Left hindlimb (tissue), 1 donor: ENCODE results near the gene MYO5C.
"Not testable (repeated sequence)": the region's sequence is repeated elsewhere in the genome, so short reads cannot be mapped to it uniquely, and the experiment has no call there.

Experiments used
- DNase-seq: peaks from one replicate; pipeline ENCODE4 v3.0.0-alpha.2; 2018

MYO5C gene

DNA sequence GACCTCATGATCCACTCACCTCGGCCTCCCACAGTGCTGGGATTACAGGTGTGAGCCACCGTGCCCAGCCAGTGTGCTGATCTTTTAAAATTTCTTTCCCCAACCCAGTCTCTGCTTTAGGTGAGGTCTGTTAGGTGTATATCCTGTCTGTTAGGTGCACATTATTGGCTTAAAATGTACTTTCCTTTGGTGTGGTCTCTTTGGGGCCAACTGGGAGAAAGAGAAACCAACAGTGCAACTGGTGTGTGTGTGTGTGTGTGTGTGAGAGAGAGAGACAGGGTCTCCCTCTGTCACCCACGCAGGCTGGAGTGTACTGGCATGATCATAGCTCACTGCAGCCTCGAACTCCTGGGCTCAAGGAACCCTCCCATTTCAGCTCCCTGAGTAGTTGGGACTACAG is 54.1 kb downstream of the MYO5C start:
- DNase-seq = no peak

DNA sequence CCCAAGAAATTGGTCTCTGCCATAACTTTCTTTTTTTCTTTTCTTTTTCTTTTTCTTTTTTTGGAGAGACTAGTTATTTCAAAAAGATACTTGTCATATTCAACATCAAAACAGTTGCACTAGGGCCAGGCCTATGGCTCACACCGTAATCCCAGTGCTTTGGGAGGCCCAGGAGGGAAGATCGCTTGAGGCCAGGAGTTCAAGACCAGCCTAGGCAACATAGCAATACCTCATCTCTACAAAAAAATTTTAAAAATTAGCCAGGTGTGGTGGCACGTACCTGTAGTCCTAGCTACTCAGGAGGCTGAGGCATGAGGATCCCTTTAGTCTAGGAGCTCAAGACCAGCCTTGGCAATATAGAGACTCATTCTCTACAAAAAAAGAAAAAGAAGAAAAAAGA is 55.4 kb downstream of the MYO5C start:
- no peak for DNase-seq

DNA sequence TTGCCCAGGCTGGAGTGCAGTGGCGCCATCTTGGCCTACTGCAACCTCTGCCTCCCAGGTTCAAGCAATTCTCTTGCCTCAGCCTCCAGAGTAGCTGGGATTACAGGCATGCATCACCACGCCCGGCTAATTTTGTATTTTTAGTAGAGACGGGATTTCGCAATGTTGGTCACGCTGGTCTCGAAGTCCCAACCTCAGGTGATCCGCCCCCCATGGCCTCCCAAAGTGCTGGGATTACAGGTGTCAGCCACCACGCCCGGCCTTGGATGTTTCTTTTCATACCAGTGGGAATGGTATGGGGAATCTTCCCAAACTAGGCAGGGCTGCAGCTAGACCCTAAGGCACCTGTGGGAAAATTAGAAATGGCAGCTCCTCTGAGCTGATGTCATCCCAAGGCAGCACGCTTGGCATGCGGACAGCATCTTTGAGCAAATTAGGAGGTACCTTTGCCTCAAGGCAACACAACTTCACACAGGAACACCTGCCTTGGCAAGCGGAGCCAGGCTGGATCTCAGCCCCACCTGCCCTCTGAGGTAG is 56.5 kb downstream of the MYO5C start:
- DNase-seq = not testable (repeated sequence)

DNA sequence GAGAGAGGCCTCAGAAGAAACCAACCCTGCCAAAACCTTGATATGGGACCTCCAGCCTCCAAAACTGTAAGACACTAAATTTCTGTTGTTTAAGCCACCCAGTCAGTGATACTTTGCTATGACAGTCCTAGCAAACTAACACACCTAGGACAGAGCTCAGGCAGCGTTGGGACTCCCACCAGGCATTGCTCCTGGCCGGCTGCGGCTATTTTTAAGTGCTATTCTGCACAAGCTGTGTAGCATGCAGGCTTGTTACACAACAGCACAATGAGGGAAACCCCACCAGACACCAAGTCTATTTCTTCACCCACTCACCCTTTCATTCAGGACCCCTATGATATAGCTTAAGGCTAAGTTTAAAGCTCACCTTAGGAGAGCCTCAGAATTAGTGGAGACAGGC is 57.5 kb downstream of the MYO5C start:
- no peak for DNase-seq

DNA sequence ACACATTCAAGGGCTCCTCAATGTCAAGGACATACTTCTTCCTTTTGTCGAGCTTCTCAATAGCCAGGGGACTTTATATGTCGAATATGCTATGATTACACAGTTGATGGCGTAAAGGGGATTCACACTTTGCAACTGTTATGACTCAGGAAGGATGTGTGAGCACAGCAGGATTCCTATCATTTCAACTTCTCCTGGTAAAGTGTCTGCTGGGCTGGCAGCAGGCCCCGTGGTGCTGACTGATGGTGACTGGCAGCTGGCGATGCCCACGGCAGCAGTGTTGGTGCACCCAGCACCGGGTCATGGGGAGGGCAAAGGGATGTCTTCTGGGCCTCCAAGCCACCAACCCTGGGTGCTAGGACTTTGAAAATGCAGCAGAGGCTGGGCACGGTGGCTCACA is 59.6 kb downstream of the MYO5C start:
- no peak for DNase-seq

DNA sequence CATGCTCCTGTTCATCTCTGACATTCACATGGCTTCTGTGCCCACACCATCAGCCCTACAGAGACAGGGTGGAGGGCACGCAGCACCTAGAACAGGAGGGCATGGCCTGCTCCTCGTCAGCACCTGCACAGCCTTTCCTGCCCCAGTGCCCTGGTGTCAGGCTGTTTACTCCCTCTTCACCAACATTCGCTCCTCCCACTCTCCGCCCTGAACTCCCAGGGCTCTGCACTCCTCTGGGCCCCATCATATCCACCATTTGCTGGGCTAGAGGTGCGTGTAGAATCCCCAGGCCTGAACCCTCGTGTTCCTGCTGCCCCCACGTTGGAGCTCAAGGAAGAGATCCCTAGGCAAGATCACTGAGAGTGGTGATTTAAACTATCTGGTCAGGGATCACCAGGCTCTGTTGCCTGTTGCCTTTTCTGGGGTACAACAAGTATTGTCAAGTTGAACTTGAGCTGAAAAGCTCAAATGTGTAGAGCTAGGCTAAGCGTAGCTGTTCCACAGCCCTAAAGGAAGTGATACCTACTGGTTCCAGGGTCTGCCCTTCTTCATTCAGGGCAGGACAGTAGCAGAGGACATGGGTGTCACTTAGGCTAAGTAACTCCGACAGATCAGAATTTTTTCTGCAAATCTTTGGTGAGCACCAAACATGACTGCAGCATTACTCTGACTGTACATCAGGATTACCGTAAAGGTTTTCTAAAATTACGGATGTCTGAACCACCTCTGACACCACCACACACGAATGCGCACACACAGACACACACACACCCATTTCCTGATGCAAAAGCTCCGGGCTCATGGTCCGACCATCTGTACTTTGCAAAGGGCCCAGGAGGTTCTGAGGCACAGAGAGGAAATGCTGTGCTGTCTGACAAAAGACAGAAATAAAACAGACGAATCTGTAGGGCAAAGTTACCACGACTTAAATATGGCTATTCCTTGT is 60.7 kb downstream of the MYO5C start:
- DNase-seq = no peak

DNA sequence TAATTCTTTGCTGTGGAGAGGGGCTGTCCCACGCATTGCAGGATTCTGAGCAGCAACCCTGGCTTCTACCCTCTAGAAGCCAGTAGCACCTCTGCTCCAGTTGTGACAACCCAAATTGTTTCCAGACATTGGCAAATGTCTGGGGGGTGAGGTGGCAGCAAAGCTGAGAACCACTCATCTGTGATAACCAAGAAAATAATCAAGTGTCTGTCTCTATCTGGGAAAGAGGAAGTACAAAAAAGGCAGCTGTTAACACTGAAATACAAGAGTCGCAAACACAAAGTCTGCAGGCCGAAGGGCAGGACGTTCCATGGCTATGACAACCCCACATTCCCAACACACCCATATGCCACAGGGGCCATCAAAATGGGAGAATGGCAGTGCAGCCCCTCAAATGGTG is 62.2 kb downstream of the MYO5C start:
- no peak for DNase-seq

DNA sequence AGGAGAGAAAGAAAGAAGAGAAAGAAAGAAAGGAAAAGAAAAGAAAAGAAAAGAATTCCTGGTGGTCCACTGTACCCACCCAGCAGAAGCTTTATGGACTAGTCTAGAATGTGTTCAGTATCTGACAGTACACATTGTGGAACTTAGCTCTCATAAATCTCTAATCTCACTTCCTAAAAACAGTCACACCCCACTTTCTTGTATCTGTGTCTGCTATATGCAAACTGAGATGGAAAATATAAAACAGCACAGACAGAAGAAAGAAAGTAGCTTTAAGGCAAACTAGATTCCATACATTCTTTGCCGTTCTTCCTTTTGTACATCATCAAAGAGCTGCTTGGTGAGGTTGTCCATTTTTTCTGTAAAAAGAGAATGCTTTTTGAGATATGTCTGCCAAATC is 63.3 kb downstream of the MYO5C start:
- DNase-seq = no peak

DNA sequence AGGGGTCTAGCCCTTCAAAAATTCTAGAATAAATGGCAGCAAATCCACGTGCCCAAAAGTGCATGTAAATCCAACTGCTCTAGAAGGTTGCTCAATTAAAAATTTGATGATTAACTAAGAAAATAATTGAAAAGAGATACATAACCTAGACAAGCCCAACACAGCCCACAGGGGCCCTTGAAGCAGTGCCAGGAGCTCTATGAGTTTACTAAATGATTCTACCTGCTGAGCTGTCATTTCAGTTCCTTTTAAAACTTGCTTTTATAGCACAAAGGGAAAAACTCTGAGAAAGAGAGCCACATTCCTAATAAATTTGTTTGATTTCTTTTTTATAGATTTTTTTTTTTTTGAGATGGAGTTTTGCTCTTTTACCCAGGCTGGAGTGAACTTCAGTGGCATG is 65.5 kb downstream of the MYO5C start:
- DNase-seq = no peak

DNA sequence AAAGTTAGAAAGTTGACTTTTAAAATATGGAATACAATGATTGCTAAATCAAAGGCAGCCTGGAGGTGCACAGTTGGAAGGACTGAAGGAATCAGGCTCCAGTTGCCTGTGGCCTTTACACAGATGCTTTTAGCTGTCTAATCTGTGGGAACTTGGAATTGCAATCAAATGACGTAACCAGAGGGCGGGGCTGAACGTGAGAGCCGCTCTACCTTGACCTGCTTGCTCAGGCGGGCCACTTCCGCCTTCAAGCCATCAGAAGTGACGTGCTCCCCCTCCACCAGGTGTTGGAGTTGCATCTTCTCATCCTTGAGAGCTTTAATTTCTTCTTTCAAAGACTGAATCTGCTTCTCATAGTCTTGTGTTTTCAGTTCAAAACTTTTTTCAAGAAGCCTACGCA is 66.7 kb downstream of the MYO5C start:
- DNase-seq = no peak

DNA sequence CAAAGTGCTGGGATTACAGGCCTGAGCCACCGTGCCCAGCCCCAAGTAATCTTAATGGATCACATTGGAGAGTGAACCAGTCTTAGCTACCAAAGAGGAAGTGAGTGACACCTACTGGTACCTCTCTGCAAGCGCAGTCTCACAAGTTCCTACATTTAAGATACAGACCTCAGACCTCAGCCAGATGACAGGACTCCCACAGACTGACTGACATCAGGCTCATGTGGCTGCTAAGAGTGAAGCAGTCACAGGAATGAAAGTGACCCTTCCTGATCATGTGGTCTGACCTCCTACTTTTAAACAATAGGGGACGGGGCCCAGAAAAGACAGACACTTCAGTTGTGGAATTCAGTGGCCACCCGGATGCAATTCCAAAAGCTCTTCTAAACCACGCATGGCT is 68.1 kb downstream of the MYO5C start:
- DNase-seq = peak; percentile 64

DNA sequence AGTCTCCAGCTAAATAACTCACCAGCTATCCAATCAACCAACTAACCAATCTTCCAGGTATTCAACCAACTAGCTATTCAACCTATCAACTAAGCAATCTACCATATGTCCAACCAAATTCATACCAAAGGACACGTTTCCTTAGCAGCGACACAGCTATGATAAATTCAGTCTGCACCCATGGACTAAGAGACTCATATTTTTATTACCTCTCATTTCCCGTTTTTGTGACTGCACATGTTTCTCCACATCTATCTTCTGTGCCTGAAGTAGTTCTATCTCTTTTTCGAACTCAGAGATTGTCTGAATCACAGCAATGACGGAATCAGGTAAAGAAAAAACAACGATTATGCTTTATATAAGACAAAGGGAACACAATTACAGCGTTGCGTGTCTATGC is 70.4 kb downstream of the MYO5C start:
- DNase-seq = no peak

DNA sequence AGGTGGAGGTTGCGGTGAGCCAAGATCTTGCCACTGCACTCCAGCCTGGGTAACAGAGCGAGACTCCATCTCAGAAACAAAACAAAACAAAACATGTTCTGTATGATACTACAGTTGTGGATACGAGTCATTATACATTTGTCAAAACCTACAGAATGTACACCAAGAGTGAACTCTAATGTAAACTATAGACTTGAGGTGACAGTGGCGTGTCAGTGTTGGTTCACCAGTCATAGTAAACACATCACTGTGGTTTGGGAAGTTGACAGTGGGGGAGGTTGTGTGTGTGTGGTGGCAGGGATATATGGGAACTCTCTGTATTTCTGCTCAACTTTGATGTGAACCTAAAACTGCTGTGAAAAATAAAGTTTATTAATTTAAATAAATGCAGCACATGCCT is 71.4 kb downstream of the MYO5C start:
- no peak for DNase-seq

DNA sequence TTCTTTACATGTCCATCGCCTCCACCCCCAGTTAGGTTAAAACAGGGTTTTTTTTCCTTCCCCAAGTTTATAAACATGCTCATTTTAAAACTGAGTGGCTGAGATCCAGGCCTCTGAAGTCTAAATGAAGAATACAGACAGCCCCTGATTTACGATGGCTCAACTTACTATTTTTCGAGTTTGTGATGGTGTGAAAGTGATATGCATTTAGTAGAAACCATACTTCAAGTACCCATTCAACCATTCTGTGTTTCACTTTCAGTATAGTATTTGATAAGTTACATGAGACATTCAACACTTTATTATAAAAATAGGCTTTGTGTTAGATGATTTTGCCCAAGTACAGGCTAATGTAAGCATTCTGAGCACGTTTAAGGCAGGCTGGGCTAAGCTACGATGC is 73.9 kb downstream of the MYO5C start:
- DNase-seq = no peak

DNA sequence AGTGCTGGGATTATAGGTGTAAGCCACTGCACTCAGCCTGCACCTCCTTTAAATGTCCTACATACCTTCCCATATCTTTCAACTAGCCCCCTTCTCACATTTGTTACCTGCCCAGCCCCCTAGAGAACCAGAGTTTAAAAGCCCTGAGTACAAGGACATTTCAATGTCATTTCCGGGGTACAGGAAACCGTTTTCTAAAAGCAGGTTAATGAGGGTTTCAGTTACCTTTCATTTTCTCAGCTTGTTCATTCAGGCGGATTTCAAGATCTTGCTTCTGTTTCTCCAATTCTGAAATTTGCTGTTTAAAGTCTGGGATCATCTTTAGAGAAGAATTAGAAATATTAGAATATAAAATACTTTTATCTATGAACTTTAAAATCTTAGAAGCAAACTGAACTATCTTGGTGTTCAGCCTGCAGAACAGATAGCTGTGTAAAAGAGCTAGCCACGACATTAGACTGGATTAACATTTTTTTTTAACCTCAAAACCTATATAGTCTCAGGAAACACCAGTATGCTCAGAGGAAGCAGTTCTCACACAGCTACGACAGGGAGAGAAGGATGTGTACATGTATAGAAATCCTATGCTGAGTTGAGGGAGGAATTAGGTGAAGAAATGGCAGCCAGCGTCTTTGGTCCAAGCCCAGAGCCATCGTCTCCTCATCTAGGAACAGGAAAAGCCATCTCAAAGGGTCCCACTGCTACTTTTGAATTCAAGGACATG is 74.5 kb downstream of the MYO5C start:
- no peak for DNase-seq

DNA sequence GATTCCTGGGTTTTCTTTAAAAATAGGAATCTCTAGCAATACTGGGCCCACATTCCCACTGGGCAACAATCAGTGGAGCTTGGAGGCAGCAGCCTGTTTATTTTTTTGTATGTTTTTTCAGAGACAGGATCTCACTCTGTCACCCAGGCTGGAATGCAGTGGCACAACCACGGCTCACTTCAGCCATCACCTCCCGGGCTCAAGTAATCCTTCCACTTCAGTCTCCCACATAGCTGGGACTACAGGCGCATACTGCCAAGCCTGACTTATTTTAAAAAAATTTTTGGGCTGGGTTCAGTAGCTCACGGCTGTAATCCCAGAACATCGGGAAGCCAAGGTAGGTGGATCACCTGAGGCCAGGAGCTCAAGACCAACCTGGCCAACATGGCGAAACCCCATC is 75.4 kb downstream of the MYO5C start:
- no peak for DNase-seq

DNA sequence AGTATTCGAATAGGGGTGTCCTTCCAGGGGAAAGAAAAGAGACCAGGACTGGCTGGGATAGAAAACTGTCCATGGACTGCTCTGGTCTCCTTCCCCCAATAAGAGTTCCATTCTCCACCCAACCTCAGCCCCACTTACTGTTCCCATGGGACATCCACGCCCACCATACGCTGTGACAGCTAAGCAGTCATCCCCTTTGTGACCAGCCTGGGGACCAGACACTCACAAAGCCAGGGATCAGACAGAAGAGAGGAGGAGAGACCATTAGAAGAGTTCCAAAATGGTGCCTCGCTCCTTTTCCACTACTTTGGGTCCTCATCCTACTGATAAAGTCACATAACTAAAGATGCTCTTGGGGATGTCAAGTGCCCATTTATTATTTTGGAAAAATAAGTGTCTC is 76.8 kb downstream of the MYO5C start:
- DNase-seq = no peak

DNA sequence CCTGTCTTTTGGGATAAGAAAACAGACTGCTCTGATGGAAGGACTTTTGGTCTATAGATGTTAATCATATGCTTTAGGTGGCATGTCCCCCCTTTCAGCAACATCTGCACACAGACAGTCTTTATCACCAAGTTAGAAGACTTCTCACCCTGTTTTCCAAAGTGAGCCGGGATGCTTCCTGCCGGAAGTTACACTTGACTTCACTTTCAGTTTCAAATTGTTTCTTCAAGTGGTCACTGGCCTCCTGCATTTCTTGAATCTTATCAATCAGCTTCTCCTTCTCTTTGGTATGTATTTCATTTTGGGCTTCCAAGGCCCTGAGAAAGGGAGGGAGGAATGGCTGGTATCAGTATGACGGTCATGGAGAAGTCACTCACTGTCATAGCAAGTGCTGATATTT is 77.2 kb downstream of the MYO5C start:
- no peak for DNase-seq

DNA sequence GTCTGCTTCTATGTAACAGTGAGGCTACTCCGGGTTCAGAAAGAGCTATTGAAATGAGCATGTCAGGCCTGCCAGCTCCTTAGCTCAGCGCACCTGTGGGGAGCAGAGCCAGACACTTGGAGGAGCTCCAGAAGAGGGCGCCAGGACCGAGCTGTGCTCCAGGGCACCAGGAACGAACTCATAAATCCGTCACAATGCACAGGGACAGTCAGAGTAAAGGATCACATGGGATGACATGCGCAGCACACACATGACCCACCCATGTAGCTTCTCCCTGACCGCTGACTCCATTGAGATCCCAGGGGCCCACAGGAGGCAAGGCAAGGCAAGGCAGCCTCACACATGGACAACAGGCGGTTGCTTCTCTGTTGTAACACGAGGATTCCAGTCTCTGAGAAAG is 78.4 kb downstream of the MYO5C start:
- DNase-seq = no peak

DNA sequence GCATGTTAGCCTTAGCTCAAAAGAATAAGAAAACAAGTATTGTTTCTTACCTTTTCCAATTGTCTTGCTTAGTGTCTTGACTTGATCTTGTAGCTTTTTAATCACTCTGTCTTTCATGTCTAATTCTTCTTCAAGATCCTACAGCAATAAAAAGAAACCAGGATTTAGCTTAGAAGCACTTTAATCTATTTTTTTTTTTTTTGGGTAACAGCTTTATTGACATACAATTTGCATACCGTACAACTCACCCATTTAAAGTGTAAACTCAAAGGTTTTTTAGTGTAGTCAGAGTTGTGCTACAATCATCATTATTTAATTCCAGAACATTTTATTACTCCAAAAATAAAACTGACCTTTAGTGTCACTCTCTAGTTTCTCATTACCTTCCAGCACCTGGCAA is 81.1 kb downstream of the MYO5C start:
- no peak for DNase-seq

DNA sequence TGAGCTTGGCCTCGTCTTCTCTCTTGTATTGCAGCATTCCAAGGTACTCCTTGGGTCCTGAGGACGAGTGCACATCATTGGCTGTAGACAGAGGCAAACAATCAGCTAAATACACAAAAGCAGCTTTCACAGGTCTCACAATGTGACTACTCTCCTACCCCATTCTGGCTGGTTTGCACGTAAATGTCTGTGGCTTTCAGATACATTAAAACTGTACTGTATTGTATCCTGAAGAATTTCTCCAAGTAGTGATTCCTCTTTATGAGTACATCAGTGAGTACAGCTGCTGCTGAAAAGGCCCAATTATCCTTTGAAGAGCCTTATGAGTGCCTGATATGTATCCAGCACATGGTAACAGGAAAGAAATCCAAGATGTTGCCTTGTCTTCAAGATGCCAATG is 82.4 kb downstream of the MYO5C start:
- DNase-seq = no peak

DNA sequence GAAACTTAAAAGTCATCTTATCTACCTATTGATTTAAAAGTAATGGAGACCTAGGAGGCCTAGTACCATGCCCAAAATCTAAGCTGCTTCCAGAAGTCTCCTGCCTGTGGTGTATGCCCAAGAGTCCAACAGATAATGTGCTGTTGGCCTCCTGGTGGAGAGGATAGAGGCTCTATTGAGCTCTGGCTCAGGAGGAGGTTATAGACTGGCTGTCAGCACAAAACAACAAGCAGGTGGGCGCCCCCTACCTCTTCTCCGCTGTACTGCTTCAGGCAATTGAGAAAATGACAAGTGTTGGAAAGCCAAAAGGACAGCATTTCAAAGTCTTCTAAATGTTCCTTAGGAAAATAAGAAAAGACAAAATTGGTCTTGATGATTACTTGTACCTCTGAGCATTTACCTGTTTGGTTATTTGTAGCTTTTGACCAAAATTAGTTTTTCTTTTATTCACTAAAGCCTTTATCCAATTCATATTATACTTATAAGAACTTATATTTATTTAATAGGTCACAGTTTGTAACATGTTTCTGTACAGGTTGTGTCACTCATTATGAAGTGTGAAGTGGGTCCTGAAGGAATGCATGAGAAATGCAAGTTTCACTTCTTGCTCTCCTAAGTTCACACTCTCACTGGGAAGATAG is 87.2 kb downstream of the MYO5C start:
- peak; percentile 41 for DNase-seq

DNA sequence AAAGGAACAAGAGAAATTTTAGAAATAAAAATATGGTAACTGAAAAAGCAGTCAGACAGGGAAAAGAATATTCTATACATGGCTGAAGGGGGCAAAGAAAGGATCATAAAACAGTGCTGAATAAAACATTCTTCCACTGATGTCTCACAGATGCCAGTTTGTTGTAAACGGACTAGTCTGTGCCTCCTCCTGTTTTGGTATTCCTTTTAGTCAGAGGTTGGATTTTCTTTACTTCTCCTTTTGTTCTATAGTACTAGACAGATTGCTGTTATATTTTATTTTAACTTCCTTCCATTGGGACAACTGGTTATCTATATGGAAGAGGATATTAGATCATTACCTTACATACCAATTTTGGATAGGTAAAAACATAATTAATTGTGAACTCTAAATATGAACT is 88.4 kb downstream of the MYO5C start:
- DNase-seq = no peak

DNA sequence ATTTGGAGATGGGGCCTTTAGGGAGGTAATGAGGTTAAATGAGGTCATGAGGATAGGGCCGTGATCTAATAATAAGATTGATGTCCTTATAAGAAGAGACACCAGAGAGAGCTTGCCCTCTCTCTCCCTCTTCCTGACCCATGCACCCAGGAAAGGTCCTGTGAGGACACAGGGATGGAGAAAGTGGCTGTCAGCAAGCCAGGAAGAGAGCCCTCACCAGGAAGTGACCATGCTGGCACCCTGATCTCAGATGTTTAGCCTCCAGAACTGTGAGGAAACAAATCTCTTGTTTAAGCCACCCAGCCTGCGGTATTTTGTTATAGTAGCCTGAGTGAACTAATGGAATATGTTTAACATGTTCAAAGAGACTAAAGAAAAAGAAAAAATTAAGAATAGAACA is 89.2 kb downstream of the MYO5C start:
- no peak for DNase-seq
